Tibial artery (tissue), 4 donors: Measurements from ENCODE around the gene FSTL3.
A peak's percentile ranks its signal among the peaks of the same experiment; 100 is the strongest.
"Not testable (repeated sequence)": the region's sequence is repeated elsewhere in the genome, so short reads cannot be mapped to it uniquely, and the experiment has no call there.

Experiments used
- DNase-seq, 2 donors: peaks; one replicate each; pipeline ENCODE4 v3.0.0-alpha.2; 2019
- H3K27ac ChIP-seq, 2 donors: fragments of 200-600 bp; sonication (generic) in 1 of 2; 1 replicate in 1 of 2; 2 replicates in 1 of 2; pipeline ENCODE4 v1.5.1; 2018 to 2019; ENCODE audit warnings: mild to moderate bottlenecking in 1 of 2
- H3K27me3 ChIP-seq, 2 donors: fragments of 200-600 bp; sonication (generic) in 1 of 2; one replicate each; pipeline versions ENCODE4 v1.5.1 to v1.6.0; 2016 to 2019
- H3K36me3 ChIP-seq, 3 donors: fragments of 200-600 bp; sonication (generic) in 2 of 3; one replicate each; pipeline ENCODE4 v1.5.1; 2016 to 2019; ENCODE audit warnings: mild to moderate bottlenecking in 2 of 3
- H3K4me1 ChIP-seq, 4 donors: fragments of 200-600 bp; sonication (generic) in 2 of 4; 1 replicate in 3 of 4; 2 replicates in 1 of 4; pipeline ENCODE4 v1.5.1; 2016 to 2019
- H3K4me3 ChIP-seq, 2 donors: fragments of 200-600 bp; sonication (generic) in 1 of 2; 1 replicate in 1 of 2; 2 replicates in 1 of 2; pipeline ENCODE4 v1.5.1; 2018 to 2019; ENCODE audit warnings: mild to moderate bottlenecking in 2 of 2
- H3K9me3 ChIP-seq, 3 donors: fragments of 200-600 bp; sonication (generic) in 1 of 3; one replicate each; pipeline ENCODE4 v1.5.1; 2016 to 2019
- CTCF ChIP-seq, 2 experiments: fragments of 200-600 bp in 1 of 2; fragments of 450-650 bp in 1 of 2; IDR thresholded peaks; one replicate each; pipeline ENCODE4 v1.5.1; 2017 to 2019; ENCODE audit warnings: antibody characterized with exemption in 2 of 2, mild to moderate bottlenecking in 1 of 2, moderate library complexity in 1 of 2
- intact Hi-C: fragments of 100-400 bp; cut with DNase I; formaldehyde crosslinking; loops from one replicate; pipeline ENCODE4 v1.15.0; 2023; ENCODE audit warnings: low total_unique reads

FSTL3 gene

GRCh38 chr19:668675-669434, 7.3 kb upstream of the FSTL3 start:
- H3K9me3 ChIP-seq, DNase-seq, H3K36me3 ChIP-seq, H3K27me3 ChIP-seq, H3K27ac ChIP-seq, H3K4me3 ChIP-seq, intact Hi-C loops: not testable (repeated sequence)
- H3K4me1 ChIP-seq = peaks cover 0 to 15% (median 11%) of the 10 kb centered on the region in 4 donors

- TF ChIP-seq CTCF (IDR thresholded peaks at IDR 0.05) = no peak
- Histone ChIP-seq H3K4me1 (peaks cover 0 to 5% (median under 1%) of the 10 kb centered on the region in 4 donors), H3K4me3 (no peak overlapping the region), H3K27me3 (no peaks in the 10 kb centered on the region), H3K27ac (no peak overlapping the region), H3K9me3 (no peaks in the 10 kb centered on the region), H3K36me3 (no peaks in the 10 kb centered on the region)
- no peak for DNase-seq
- intact Hi-C loops = no loop called here
These were observed 5.5 kb upstream of the FSTL3 start for GRCh38 chr19:670609-671075.

GRCh38 chr19:674282-675151, 1.7 kb upstream of the FSTL3 start:
- peak overlapping the region in 1 of 2 donors; percentile 97 for H3K27ac ChIP-seq
- DNase-seq = no peak
- intact Hi-C loops = no loop called here

GRCh38 chr19:676007-676338, 219 bp upstream of the FSTL3 start:
- Histone ChIP-seq H3K36me3 (no peaks in the 10 kb centered on the region), H3K27me3 (no peaks in the 10 kb centered on the region), H3K9me3 (no peaks in the 10 kb centered on the region), H3K4me3 (peak overlapping the region; percentile 61 to 83), H3K4me1 (peaks cover 12 to 44% (median 29%) of the 10 kb centered on the region in 4 donors), H3K27ac (peak overlapping the region; percentile 83 to 97)
- DNase-seq = no peak
- intact Hi-C loops = no loop called here
- TF ChIP-seq CTCF (IDR thresholded peaks at IDR 0.05) = no peak

More at GRCh38 chr19:674282-675151, 1.7 kb upstream of the FSTL3 start:
- H3K9me3 ChIP-seq = no peaks in the 10 kb centered on the region
- H3K27me3 ChIP-seq = no peaks in the 10 kb centered on the region
- H3K36me3 ChIP-seq = no peaks in the 10 kb centered on the region
- no peak for TF ChIP-seq CTCF (IDR thresholded peaks at IDR 0.05)
- H3K4me1 ChIP-seq = peaks cover 5 to 37% (median 26%) of the 10 kb centered on the region in 4 donors
- no peak overlapping the region for H3K4me3 ChIP-seq

DNA sequence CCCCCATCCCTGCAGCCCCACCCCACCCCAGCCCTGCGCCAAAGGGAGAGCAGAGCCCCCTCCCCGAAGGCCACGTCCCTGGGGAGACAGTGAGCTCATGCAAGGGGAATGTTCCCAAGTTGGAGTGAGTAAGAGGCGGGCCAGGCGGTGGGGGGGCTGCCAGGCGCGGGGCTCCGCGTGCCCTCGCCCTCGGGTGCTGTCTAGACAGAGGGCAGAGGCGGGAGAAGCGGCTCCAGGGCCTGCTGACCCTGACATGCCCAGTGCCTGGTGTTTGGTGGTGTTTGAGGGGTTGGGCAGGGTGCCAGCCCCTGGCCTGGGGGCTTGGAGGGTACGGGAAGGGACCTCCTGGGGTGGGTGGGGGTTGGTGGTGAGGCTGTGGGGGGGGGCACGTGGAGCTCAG, 1.0 kb downstream of the FSTL3 start:
- Histone ChIP-seq H3K27me3 (no peaks in the 10 kb centered on the region), H3K27ac (peak overlapping the region; percentile 83 to 97), H3K9me3 (no peaks in the 10 kb centered on the region), H3K4me3 (peak overlapping the region; percentile 61 to 83), H3K36me3 (peaks cover 0 to 5% (median 0%) of the 10 kb centered on the region in 3 donors), H3K4me1 (peaks cover 12 to 51% (median 31%) of the 10 kb centered on the region in 4 donors)
- intact Hi-C loops = no loop called here
- no peak for TF ChIP-seq CTCF (IDR thresholded peaks at IDR 0.05)
- peak; percentile 82 to 95 for DNase-seq
